Activated naive CD4-positive, alpha-beta T cell (primary cell): Measurements from ENCODE around the gene P2RX7.
"Not testable (repeated sequence)": the region's sequence is repeated elsewhere in the genome, so short reads cannot be mapped to it uniquely, and the experiment has no call there.

Experiments
- DNase-seq, 4 experiments: peaks; one replicate each; lab custom pipeline; 2025; lab: John Stamatoyannopoulos, UW

P2RX7 gene

GRCh38 chr12:121205491-121205890, 72.8 kb downstream of the P2RX7 start:
- DNase-seq, result no peak

DNA sequence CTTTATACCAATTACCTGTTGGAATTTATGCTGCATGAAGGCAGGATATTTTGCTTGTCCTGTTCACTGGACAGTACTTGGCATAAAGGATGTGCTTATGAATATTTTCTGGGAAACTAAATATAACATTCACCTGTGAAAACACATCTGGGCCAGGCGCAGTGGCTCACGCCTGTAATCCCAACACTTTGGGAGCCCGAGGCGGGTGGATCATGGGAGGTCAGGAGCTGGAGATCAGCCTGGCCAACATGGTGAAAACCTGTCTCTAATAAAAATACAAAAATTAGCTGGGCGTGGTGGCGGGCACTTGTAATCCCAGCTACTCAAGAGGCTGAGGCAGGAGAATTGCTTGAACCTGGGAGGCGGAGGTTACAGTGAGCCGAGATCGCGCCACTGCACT, 75.9 kb downstream of the P2RX7 start:
- not testable (repeated sequence) for DNase-seq

- no peak for DNase-seq
Measured at GRCh38 chr12:121209221-121209620, 76.5 kb downstream of the P2RX7 start.

- peak; percentile 48 to 83 (median 62) for DNase-seq
Measured at GRCh38 chr12:121209624-121210572, 77.2 kb downstream of the P2RX7 start, which contains the start of gene P2RX4. TSS of gene P2RX4 (plus strand) at chr12:121210129. CDS start at chr12:121210165, 36 bp downstream.

DNA sequence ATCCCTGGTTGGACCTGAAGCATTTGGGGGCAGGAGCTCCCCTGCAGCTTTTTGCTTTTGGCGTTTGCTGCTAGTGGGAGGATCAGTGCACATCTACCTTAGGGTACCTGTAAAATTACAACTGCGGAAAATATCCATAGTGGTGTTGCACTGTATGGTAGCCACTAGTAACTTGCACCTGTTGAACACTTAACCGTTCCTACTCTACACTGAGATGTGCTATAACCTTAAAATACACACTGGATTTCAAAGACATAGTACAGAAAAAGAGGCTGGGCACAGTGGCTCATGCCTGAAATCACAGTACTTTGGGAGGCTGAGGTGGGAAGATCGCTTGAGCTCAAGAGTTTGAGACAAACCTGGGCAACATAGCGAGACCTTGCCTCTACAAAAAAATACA, 80.2 kb downstream of the P2RX7 start:
- DNase-seq, result no peak

- DNase-seq, result no peak
Measured at GRCh38 chr12:121214166-121214777, 81.6 kb downstream of the P2RX7 start.

DNA sequence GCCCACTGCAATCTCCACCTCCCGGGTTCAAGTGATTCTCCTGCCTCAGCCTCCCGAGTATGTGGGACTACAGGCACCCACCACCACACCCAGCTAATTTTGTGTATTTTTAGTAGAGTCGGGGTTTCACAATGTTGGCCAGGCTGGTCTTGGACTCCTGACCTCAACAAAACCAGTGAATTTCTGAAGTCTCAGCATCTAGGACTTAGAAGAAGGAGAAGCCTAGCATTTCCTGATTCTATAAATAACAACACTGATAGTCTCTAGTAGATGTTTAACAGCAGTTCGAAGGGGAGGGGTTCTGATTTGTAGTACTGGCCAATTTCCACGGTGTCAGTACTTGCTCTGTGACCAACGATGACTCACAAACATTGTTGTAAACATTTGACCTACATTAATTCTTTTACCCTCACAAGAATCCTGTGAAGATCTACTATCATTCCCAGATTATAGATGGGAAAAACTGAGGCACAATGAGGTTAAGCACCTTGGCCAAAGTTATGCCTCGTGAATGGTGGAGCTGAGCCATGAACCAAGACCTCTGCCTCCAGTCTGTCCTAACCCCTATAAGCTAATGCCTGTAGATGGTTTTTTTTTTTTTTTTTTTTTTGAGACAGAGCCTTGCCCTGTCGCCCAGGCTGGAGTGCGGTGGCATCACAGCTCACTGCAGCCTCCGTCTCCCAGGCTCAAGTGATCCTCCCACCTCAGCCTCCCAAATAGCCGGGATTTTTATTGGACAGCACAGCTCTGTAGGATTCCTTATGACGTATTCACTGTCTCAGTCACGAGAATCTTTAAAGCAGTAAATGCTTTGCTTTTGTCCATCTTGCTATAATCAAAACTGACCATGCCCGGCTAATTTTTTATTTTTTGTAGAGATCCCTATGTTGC, 82.4 kb downstream of the P2RX7 start:
- DNase-seq, result no peak

DNA sequence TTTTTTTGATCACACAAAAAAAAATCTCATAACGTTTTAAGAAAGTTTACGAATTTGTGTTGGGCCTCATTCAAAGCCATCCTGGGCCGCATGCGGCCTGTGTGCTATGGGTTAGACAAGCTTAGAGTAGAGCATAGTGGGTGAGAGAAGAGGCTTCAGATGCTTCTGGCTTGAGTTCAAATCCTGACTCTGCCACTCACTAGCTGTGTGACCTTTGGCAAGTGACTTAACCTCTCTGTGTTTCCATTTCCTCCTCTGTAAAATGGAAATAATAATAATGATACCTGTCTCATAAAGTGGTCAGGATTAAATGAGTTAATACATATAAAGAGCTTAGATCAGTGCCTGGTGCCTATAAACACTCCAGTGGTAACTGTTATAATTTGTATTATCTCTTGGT, 83.4 kb downstream of the P2RX7 start:
- DNase-seq, result no peak

DNA sequence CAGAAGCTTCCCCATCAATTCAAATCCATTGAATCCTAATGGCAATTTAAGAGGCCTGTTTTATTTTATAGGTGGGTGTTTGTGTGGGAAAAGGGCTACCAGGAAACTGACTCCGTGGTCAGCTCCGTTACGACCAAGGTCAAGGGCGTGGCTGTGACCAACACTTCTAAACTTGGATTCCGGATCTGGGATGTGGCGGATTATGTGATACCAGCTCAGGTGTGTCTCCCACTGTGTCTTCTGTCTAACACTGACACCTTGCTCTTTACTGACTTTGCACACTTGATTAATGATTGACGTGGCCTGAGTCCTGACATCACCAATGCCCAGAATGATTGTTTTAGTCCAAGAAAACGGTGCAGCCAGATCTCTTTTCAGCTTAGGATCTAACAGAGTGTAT, 84.4 kb downstream of the P2RX7 start:
- DNase-seq, result no peak

DNA sequence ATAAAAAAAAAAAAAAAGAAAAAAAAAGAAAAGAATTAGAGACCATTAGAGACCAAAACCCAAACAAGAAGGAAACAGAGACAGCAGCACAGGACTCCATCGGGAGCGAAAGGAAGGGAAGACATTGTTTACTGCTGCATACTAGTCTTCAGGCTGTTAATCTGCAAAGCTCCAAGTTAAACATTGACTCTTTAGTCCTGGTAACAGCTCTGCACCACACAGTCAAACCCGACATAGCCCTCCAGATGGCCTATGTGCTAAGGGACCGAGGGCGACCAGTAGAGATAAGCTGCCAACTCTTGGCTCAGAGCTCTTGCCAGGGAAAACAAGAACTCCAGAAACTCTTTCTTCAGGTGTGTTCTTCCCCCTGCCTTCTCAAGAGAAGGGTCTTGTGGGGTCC, 85.1 kb downstream of the P2RX7 start:
- no peak for DNase-seq

DNA sequence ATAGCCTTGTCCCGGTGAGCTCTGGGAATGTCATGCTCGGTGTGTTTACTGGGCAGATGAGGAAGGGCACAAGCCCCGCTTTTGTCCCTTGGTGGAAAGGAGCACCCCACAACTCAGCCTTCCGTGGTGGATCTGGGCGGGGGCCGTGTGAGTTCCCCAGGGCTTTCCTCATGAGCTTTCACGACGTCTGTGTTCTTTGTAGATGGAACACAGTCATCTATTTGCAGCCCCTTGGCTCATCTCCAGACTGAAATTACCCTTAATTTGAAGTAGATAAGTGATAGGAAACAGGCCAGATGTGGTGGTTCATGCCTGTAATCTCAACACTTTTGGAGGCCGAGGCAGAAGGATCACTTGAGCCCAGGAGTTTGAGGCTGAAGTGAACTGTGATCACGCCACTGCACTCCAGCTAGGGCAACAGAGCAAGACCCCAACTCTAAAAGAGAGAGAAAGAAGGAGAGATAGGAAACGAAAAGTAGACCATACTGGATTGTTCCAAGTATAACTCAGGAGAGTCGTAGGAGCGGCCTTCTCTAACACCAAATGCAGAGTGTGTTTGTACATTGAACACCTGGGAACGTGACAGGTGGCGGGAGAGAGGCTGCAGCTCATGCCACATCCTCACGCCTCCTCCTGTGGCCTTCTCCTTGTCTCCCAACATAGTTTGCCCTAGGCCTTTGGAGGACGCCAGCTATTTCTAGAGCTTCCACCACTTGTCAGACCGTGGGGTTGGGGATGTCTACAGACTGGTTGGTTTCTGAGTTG, 86.1 kb downstream of the P2RX7 start:
- no peak for DNase-seq

GRCh38 chr12:121219353-121219986, 86.8 kb downstream of the P2RX7 start:
- DNase-seq, result no peak

DNA sequence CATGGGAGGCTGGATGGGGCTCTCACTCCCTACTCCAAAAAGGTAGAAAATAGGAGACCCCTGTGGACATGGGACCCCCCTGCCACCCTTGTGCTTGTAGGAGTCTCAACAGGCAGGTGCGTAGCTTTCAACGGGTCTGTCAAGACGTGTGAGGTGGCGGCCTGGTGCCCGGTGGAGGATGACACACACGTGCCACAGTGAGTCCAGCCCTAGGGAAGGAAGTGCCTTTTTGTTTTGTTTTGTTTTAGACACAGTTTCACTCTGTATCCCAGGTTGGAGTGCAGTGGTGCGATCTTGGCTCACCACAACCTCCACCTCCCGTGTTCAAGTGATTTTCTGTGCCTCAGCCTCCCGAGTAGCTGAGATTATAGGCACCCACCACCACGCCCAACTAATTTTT, 90.2 kb downstream of the P2RX7 start:
- no peak for DNase-seq

DNA sequence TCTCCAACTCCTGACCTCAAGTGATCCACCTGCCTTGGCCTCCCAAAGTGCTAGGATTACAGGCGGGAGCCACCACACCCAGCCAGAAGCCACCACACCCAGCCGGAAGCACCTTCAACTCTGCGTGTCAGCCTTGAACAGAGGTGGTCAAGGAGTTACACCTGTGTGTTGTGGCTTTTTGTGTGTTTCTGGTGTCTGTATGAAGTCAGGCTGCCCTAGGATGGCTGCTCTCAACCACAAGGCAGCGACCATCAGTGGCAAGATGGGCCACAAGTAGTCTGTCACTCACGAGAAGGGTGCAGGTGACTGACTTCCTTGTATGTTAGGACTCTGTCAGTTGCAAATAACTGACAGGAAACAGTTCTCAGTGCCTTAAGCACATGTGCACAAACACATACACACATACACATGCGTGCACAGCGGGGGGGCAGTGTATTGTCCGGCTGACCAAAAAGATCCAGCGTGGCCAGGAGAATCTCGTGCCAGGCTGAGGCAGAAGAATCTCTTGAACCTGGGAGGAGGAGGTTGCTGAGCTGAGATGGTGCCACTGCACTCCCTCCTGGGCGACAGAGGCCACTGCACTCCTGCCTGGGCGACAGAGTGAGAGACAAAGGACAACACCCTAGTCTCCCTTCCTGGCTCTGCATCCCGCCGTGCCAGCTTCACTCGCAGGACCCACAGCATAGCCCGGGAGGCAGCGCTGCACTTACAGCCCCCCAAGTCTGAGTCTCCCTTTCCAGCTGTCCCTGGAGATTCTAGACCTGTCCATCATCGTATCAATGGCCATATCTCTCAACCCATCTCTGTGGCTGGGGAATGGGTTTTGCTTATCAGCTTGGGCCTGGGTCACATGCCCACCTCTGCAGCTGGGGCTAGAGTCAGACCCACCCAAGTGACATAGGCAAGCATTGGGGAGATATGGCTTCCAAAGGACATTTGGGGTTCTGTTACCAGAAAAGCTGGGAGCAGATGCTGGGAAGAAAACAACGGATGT, 90.9 kb downstream of the P2RX7 start:
- peak in 1 of 4 experiments; percentile 11 for DNase-seq

GRCh38 chr12:121224591-121224990, 91.9 kb downstream of the P2RX7 start:
- peak in 2 of 4 experiments; percentile 9 to 31 for DNase-seq

GRCh38 chr12:121226399-121226798, 93.7 kb downstream of the P2RX7 start:
- no peak for DNase-seq

GRCh38 chr12:121226871-121227270, 94.2 kb downstream of the P2RX7 start:
- not testable (repeated sequence) for DNase-seq

GRCh38 chr12:121227294-121227693, 94.6 kb downstream of the P2RX7 start:
- DNase-seq, result no peak

DNA sequence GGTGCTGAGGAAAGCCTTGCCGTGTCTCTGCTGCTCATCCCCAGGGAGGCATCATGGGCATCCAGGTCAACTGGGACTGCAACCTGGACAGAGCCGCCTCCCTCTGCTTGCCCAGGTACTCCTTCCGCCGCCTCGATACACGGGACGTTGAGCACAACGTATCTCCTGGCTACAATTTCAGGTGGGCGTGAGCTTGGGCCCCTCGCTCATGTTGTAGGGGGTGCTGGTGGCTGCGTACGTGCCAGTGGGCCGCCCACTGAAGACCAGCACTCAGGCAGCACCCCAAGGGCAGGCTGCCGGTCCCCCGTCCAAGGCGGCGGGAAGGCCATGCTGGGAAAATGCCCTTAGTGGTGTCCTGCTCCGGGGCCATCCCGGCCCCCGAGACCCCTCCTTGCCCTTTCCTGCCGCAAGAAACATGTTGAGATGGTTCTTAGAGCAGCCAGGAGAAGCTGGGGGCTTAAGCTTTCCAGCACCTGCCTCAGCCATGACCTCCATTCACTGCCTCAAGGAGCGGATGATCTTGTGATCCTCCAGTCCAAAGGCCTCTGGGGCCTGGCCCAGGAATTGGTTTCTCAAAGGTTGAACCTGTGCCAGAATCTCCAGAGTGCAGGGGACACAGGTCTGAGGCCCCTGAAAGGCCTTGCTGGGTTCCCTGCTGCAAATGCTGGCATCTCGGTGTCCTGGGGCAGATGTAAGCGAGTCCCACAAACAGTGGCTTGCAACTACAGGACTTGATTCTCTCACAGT, 96.4 kb downstream of the P2RX7 start:
- no peak for DNase-seq
